Endothelial cell of umbilical vein (primary cell): Measurements from ENCODE around the gene TAOK1.
"Not testable (repeated sequence)": the region's sequence is repeated elsewhere in the genome, so short reads cannot be mapped to it uniquely, and the experiment has no call there.

ENCODE experiments used
- EZH2 ChIP-seq: IDR thresholded peaks from 2 replicates; pipeline ENCODE4 v1.6.1; 2012; ENCODE audit warnings: borderline replicate concordance, low read depth, mild to moderate bottlenecking, moderate library complexity, low read length, inconsistent platforms; ENCODE audit not compliant: severe bottlenecking
- JUN ChIP-seq: IDR thresholded peaks from 2 replicates; pipeline ENCODE4 v1.6.1; 2011; ENCODE audit warnings: borderline replicate concordance, low read depth; ENCODE audit not compliant: insufficient read length, insufficient read depth
- MYC ChIP-seq: IDR thresholded peaks from one replicate; pipeline ENCODE4 v1.6.1; 2011; ENCODE audit warnings: mild to moderate bottlenecking, low read depth, low read length
- POLR2A ChIP-seq: IDR thresholded peaks from 2 replicates; pipeline ENCODE4 v1.6.1; 2012; ENCODE audit warnings: low read depth, mild to moderate bottlenecking, control low read depth, low read length
- POLR2AphosphoS5 ChIP-seq: IDR thresholded peaks from 2 replicates; pipeline ENCODE4 v1.6.1; 2012; ENCODE audit warnings: low read depth, mild to moderate bottlenecking, control low read depth, low read length, moderate library complexity; ENCODE audit not compliant: insufficient read depth
- TF ChIP-seq, protein P1 (sequence below), 2 donors: IDR thresholded peaks; 1 replicate in 1 of 2; 2 replicates in 1 of 2; pipeline ENCODE4 v1.5.1; 2011; ENCODE audit warnings: low read length in 2 of 2, mild to moderate bottlenecking in 2 of 2, moderate library complexity in 2 of 2, control low read depth in 1 of 2, inconsistent platforms in 1 of 2, low read depth in 1 of 2; ENCODE audit not compliant: insufficient read depth in 1 of 2; ENCODE audit errors: extremely low read depth in 1 of 2
- TF ChIP-seq, protein P2 (sequence below): IDR thresholded peaks from 2 replicates; pipeline ENCODE4 v1.6.1; 2011; ENCODE audit not compliant: insufficient read depth, insufficient read length

DNA sequence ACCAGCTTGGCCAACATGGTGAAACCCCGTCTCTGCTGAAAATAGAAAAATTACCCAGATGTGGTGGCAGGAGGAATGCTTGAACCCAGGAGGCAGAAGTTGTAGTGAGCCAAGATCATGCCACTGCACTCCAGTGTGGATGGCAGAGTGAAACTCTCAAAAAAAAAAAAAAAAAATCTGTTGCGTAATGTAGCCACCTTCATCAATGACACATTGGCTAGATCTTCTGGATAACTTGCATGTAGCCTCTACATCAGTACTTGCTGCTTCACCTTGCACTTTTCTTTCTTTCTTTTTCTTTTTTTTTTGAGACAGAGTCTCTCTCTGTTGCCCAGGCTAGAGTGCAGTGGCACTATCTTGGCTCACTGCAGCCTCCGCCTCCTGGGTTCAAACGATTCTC lies 83.3 kb downstream of the TAOK1 start:
- TF ChIP-seq, protein P1, sequence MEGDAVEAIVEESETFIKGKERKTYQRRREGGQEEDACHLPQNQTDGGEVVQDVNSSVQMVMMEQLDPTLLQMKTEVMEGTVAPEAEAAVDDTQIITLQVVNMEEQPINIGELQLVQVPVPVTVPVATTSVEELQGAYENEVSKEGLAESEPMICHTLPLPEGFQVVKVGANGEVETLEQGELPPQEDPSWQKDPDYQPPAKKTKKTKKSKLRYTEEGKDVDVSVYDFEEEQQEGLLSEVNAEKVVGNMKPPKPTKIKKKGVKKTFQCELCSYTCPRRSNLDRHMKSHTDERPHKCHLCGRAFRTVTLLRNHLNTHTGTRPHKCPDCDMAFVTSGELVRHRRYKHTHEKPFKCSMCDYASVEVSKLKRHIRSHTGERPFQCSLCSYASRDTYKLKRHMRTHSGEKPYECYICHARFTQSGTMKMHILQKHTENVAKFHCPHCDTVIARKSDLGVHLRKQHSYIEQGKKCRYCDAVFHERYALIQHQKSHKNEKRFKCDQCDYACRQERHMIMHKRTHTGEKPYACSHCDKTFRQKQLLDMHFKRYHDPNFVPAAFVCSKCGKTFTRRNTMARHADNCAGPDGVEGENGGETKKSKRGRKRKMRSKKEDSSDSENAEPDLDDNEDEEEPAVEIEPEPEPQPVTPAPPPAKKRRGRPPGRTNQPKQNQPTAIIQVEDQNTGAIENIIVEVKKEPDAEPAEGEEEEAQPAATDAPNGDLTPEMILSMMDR (IDR thresholded peaks at IDR 0.05; ENCODE audit: extremely low read depth in 1 of 2, insufficient read depth in 1 of 2, low read depth in 1 of 2, low read length in 2 of 2): not testable (repeated sequence)
- not testable (repeated sequence) for TF ChIP-seq EZH2, POLR2A, POLR2AphosphoS5, MYC, JUN
- TF ChIP-seq, protein P2, sequence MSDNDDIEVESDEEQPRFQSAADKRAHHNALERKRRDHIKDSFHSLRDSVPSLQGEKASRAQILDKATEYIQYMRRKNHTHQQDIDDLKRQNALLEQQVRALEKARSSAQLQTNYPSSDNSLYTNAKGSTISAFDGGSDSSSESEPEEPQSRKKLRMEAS: not testable (repeated sequence)
